PC-3 (cell line): ENCODE results near the gene PIN4. TPM values are rescaled to one million over a fixed set of nuclear protein-coding genes. Genes with fewer than 3 reads are reported as not detected.

Source experiments
- ATAC-seq: fragments of 200-7000 bp; cut with Tn5 transposase; 2 replicates; pipeline ENCODE4 v1.9.1; 2020; ENCODE audit warnings: mild to moderate bottlenecking, moderate library complexity
- BruUV-seq: library from RNA; stranded (reverse); fragments of 400-500 nt; replicated peaks from 2 replicates; lab custom pipeline; 2021; lab: Mats Ljungman, UMichigan
- CTCF ChIA-PET: fragments of 300-600 bp; sonication (Branson Sonifier 250); formaldehyde crosslinking; loops from one replicate; lab custom pipeline; 2022; ENCODE audit warnings: antibody characterized with exemption; lab: Charles Lee
- POLR2A ChIA-PET: fragments of 300-600 bp; sonication (Branson Sonifier 250); formaldehyde crosslinking; loops from one replicate; lab custom pipeline; 2022; ENCODE audit warnings: antibody characterized with exemption; ENCODE audit not compliant: unreplicated experiment; lab: Charles Lee
- DNase-seq: peaks from one replicate; pipeline ENCODE4 v3.0.0-alpha.2; 2015
- H2AFZ ChIP-seq: fragments of 300-600 bp; sonication (generic); 2 replicates; pipeline ENCODE4 v1.6.0; 2016; ENCODE audit warnings: antibody characterized with exemption, low read length
- H3F3A ChIP-seq: fragments of 300-600 bp; sonication (generic); one replicate; pipeline ENCODE4 v1.6.0; 2017; ENCODE audit warnings: antibody characterized with exemption, low read length, control low read depth, mild to moderate bottlenecking; ENCODE audit not compliant: unreplicated experiment
- H3K27ac ChIP-seq: fragments of 300-600 bp; sonication (generic); 2 replicates; pipeline ENCODE4 v1.5.1; 2016; ENCODE audit warnings: mild to moderate bottlenecking, low read length
- H3K27me3 ChIP-seq: fragments of 300-600 bp; sonication (generic); 2 replicates; pipeline ENCODE4 v1.6.1; 2016; ENCODE audit warnings: low read length, mixed read lengths
- H3K36me3 ChIP-seq: fragments of 300-600 bp; sonication (generic); 2 replicates; pipeline ENCODE4 v1.6.1; 2016; ENCODE audit warnings: low read depth, mixed run types, low read length, mixed read lengths
- H3K4me1 ChIP-seq: fragments of 300-600 bp; sonication (generic); 2 replicates; pipeline ENCODE4 v1.5.1; 2016; ENCODE audit warnings: low read length; ENCODE audit not compliant: insufficient read depth
- H3K4me2 ChIP-seq: fragments of 300-600 bp; sonication (generic); 2 replicates; pipeline ENCODE4 v1.6.0; 2016; ENCODE audit warnings: low read length
- H3K4me3 ChIP-seq: fragments of 300-600 bp; sonication (generic); 2 replicates; pipeline ENCODE4 v1.5.1; 2016; ENCODE audit warnings: mild to moderate bottlenecking, low read length, mixed read lengths
- H3K79me2 ChIP-seq: fragments of 300-600 bp; sonication (generic); 2 replicates; pipeline ENCODE4 v1.6.1; 2017; ENCODE audit warnings: low read length, mixed read lengths
- H3K9ac ChIP-seq: fragments of 300-600 bp; sonication (generic); 2 replicates; pipeline ENCODE4 v1.6.0; 2016; ENCODE audit warnings: mild to moderate bottlenecking, low read length
- H3K9me2 ChIP-seq: fragments of 300-600 bp; sonication (generic); replicated peaks from 2 replicates; pipeline ENCODE4 v1.6.1; 2016; ENCODE audit warnings: mixed run types, low read length, mixed read lengths
- H3K9me3 ChIP-seq: fragments of 300-600 bp; sonication (generic); 2 replicates; pipeline ENCODE4 v1.6.1; 2016; ENCODE audit warnings: low read length, mixed read lengths
- H4K20me1 ChIP-seq: fragments of 300-600 bp; sonication (generic); 2 replicates; pipeline ENCODE4 v1.6.1; 2016; ENCODE audit warnings: low read length, mixed read lengths
- CTCF ChIP-seq: fragments of 300-600 bp; sonication (generic); conservative IDR thresholded peaks from 2 replicates; pipeline ENCODE4 v1.5.1; 2017; ENCODE audit warnings: antibody characterized with exemption, low read depth, mild to moderate bottlenecking, low read length
- EZH2 ChIP-seq: fragments of 300-600 bp; sonication (generic); IDR thresholded peaks from one replicate; pipeline ENCODE4 v1.6.1; 2017; ENCODE audit warnings: antibody characterized with exemption, mild to moderate bottlenecking, low read length; ENCODE audit not compliant: unreplicated experiment
- EZH2phosphoT487 ChIP-seq: fragments of 300-600 bp; sonication (generic); IDR thresholded peaks from 2 replicates; pipeline ENCODE4 v1.6.1; 2018; ENCODE audit warnings: mild to moderate bottlenecking, antibody characterized with exemption, low read length, borderline replicate concordance
- intact Hi-C: fragments of 100-400 bp; cut with micrococcal nuclease; formaldehyde crosslinking; loops from 2 replicates; pipeline ENCODE4 v1.9.0; 2023
- total RNA-seq: library from RNA; depleted of rRNA; stranded (reverse); fragments of >200 nt; gene quantifications from 2 replicates; pipeline ENCODE4 v1.2.3, GENCODE V29; 2014

PIN4 gene
- total RNA-seq, 1 experiment from 2014 or later = 30.0 TPM

GRCh38 chrX:72201836-72202536, 20.4 kb downstream of the PIN4 start:
- no peaks in the 10 kb centered on the region for H3K9me3 ChIP-seq
- H4K20me1 ChIP-seq = no peaks in the 10 kb centered on the region
- H3K36me3 ChIP-seq = peaks cover 31% of the 10 kb centered on the region
- ATAC-seq (peak; percentile 97), DNase-seq (peak; percentile 77)
- no peaks in the 10 kb centered on the region for H3K9me2 ChIP-seq
- POLR2A ChIA-PET = interaction anchor here (0.6 to 1.2 kb wide), 3 partner anchors 21 to 173 kb away, joined by 3 to 4 read pairs (median 3); partner anchors contain the start of gene ERCC6L
- BruUV-seq = TSS peak; percentile 69
- peak overlapping the region; percentile 34; the same call in 1 of the 2 replicates for H3K4me3 ChIP-seq
- peak overlapping the region; percentile 82 for H3K27ac ChIP-seq
- H3K4me2 ChIP-seq = peak overlapping the region; percentile 58
- CTCF ChIA-PET = interaction anchor here (0.6 to 1.0 kb wide), 2 partner anchors 55 to 75 kb away, joined by 3 read pairs; partner anchors contain the start of gene RPS4X
- H3K27me3 ChIP-seq = no peaks in the 10 kb centered on the region
- no peaks in the 10 kb centered on the region for H3F3A ChIP-seq
- H3K79me2 ChIP-seq = peaks cover 17% of the 10 kb centered on the region
- intact Hi-C loops = loop anchor here (5.0 kb wide), 1 partner anchor 35 kb away; the partner anchor contains the start of gene ERCC6L
- H2AFZ ChIP-seq = no peak overlapping the region
- TF ChIP-seq EZH2phosphoT487 = no peak
- TF ChIP-seq CTCF = no peak
- no peak for TF ChIP-seq EZH2
- peaks cover 19% of the 10 kb centered on the region for H3K4me1 ChIP-seq
- H3K9ac ChIP-seq = peak overlapping the region; percentile 47

GRCh38 chrX:72202792-72203401, 21.3 kb downstream of the PIN4 start:
- no peak overlapping the region for H3K9ac ChIP-seq
- ATAC-seq (no peak), DNase-seq (no peak)
- H2AFZ ChIP-seq = no peak overlapping the region
- no peaks in the 10 kb centered on the region for H3F3A ChIP-seq
- H3K4me3 ChIP-seq = no peak overlapping the region
- TF ChIP-seq CTCF (no peak), EZH2phosphoT487 (no peak), EZH2 (no peak)
- ChIA-PET CTCF (no interaction called here), POLR2A (interaction anchor here (0.6 kb wide), 1 partner anchor 41 kb away, joined by 4 read pairs; no protein-coding TSS in a partner anchor)
- H3K27ac ChIP-seq = peak overlapping the region; percentile 82; the same call in 1 of the 2 replicates
- peaks cover 40% of the 10 kb centered on the region for H3K36me3 ChIP-seq
- no peaks in the 10 kb centered on the region for H3K27me3 ChIP-seq
- H3K9me2 ChIP-seq = no peaks in the 10 kb centered on the region
- H4K20me1 ChIP-seq = no peaks in the 10 kb centered on the region
- H3K4me1 ChIP-seq = peaks cover 19% of the 10 kb centered on the region
- BruUV-seq = no TSS peak
- intact Hi-C loops = loop anchor here (5.0 kb wide), 1 partner anchor 34 kb away; the partner anchor contains the start of gene ERCC6L
- H3K79me2 ChIP-seq = peaks cover 26% of the 10 kb centered on the region
- no peaks in the 10 kb centered on the region for H3K9me3 ChIP-seq
- no peak overlapping the region for H3K4me2 ChIP-seq
